ENCODE data around the gene GJC2.

GJC2 gene

DNA sequence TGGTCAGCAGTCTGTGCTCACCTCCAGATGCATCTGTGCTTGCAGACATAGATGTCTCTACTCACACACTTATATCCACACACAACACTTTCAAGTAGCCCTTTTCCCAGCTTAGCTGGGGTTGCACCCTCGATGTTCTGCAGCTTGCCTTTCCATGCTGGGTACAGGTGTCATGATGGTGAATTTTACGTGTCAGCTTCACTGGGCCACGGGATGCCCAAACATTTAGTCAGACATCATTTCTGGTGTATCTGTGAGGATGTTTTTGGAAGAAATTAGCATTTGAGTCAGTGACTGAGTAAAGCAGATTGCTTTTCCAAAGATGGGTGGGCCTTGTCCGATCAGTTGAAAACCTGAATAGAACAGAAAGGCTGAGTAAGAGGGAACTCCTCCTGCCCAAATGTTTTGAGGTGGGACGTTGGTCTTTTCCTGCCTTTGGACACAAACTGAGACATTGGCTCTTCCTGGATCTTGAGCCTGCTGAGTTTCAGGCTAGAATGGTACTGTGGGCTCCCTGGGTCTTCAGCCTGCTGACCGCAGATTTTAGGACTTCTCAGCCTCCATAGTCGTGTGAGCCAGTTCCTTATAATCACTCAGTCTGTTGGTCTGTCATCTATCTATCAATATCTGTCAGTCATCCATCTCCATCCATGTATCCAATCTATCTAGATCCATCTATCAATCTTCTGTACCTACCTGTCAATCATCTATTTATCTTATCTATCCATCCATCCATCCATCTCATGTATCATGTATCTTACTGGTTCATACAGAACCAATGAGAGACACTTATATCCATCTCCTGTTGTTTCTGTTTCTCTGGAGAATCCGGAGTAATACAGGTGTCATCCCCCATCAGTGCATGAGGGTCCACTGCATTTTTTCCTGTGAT lies 45.4 kb downstream of the GJC2 start:
- no peak for DNase-seq

DNA sequence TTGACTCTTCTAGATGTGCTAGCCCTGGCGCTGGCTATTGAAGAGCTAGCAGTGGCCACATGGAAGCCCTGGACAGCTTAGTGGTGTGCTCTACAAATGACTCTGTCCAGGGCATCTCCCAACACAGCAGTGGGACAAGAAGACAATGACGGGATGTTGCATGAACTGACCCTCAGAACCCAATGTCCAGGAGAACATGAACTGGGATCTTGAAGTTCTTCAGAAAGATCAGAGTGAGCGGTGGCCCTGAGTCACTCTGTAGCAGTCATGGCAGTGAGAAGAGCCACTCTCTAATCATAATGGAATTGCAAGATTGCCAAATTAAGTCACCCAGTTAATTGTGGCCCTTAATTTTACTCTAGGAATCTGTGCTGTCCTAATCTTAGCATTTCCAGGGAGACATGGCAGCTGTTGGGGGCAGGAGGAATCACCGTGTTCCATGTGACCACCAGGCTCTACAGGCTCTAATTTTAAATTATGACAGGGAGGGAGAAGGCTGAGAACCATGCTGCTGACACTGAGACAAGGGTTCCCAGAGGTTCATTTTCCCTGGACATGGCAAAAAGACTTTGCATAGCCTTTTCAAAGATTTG lies 47.9 kb downstream of the GJC2 start:
- DNase-seq = no peak

DNA sequence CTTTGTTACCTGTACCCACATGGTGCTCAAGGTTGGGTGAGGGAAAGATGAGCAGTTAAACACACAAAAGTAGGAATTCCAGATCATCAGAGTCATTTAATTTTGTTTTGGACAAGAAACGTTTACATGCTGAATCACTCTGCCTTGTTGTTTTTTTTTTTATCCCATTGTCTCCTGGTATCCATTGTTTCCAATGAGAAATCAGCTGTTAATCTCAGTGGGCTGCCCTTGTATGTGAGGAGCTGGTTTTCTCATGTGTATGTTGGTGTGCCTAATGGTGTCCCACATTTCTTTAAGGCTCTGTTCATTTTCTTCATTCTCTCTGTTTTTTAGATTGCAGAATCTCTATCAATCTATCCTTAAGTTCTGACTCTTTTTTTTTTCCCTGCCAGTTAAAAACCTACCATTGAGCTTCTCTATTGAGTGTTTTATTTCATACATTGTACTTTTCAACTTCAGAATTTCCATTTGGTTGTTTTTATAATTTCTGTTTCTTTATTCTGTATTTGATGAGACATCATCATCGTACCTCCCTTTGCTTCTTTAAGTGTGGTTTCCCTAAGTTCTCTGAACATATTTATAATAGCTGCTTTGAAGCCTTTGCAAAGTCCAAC lies 49.4 kb downstream of the GJC2 start:
- no peak for DNase-seq

DNA sequence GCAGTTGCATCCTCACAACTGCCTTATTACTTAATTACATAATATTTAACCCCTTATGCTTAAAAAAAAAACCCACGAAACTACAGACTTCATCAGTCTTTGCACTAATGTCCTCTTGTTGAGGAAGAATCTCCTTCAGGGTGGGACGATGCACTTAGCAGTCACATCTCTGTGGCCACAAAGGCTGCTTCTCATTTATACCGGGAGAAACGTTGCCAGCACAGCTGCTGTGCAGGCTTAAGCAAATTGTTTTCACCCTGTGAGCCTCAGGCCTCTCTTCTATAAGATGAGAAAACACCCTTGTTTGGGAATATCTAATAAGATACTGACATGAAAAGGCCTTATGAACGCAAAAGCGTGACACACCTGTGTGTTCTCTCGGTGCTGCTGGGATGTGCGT lies 55.2 kb downstream of the GJC2 start:
- DNase-seq = no peak

DNA sequence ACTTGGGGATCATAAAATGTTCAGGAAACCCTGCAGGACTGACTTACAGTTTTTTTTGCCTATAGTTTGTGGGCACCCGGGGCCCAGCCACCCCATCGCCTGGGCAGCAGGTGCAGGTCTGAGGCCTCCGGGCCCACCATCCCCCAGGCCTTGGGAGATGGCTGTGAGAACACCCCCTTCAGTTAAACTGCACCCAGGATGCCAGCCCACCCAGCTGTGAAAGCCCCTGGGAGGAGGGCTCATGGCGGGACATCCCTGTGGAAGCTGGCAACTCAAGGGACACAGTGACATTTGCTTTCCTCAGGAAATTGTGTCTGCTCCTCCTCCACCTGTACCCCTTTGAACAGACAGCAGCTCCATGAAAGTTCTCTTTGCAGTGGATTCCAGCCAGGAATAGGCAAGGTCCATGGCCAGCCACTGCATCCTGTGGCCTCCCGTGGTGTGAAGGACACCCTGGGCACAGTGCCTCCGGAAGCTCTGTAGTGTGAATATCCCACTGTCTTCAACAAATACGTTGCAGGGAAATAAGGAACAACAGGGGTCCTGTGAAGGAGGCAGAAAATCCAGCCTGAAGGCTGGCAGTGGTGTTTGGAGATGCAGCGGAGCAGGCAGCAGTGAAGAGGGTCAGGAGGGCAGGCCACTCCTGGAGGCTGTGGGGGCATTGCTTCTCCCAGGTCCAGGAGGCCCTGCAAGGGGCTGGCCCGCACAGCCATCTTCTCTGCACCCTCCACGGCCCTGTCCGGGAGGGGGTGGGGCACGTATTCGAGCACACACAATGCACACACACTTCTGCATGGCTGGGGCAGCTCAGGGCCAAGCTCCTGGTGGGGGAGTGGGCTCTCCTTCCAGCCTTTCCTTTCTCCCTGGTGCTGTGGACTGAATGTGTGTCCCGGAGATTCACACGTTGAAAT lies 56.1 kb downstream of the GJC2 start:
- no peak for DNase-seq

DNA sequence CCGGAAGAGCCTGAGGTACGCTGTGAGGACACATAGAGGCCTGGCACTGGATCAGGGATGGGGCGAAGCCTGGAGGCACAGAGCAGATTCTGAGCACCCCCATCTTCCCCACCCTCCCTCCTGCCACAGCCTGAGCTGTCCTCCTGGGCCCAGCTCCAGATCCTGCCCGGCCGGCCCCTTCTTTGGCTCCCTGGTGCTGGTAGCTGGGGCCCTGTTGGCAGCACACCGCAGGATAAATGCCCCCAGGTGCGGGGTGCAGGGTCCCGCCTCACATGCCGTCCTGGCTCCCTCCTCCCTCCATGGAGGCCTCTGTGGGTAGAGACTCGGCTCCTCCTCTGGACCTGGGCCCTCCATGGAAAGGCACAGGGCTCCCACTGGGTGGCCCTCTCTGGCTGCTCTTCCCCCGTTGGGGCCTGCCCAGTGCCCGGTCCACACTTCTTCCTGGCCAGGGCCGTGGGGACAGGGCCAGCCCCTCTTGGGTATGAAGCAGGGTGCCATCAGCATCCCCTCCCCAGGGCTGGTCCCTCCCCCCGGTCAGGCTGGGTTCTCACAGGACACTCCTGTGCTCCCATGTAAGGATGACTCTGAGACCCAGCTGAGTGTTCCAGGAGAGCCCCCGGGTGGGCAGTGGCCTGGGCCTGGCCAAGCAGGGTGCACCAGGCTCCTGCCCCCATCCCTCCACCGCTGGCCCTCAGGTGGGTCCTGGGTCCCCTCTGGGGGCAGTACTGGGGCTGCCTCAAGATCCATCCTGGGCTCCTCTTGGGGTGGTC lies 57.0 kb downstream of the GJC2 start:
- no peak for DNase-seq

DNA sequence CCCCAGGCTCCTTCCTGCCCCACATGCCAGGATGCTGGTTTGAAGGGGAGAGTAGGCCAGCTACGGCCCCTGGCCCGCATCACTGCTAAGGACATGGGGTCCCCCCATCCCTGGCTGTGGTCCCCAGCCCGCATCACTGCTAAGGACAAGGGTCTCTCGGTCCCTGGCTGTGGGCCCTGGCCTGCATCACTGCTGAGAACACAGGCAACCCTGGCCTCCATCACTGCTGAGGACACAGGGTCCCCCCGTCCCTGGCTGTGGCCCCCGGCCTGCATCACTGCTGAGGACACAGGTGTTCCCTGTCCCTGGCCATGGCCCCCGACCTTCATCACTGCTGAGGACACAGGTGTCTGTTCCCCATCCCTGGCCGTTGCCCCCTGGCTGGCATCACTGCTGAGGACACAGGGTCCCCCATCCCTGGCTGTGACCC lies 57.7 kb downstream of the GJC2 start:
- DNase-seq = no peak

DNA sequence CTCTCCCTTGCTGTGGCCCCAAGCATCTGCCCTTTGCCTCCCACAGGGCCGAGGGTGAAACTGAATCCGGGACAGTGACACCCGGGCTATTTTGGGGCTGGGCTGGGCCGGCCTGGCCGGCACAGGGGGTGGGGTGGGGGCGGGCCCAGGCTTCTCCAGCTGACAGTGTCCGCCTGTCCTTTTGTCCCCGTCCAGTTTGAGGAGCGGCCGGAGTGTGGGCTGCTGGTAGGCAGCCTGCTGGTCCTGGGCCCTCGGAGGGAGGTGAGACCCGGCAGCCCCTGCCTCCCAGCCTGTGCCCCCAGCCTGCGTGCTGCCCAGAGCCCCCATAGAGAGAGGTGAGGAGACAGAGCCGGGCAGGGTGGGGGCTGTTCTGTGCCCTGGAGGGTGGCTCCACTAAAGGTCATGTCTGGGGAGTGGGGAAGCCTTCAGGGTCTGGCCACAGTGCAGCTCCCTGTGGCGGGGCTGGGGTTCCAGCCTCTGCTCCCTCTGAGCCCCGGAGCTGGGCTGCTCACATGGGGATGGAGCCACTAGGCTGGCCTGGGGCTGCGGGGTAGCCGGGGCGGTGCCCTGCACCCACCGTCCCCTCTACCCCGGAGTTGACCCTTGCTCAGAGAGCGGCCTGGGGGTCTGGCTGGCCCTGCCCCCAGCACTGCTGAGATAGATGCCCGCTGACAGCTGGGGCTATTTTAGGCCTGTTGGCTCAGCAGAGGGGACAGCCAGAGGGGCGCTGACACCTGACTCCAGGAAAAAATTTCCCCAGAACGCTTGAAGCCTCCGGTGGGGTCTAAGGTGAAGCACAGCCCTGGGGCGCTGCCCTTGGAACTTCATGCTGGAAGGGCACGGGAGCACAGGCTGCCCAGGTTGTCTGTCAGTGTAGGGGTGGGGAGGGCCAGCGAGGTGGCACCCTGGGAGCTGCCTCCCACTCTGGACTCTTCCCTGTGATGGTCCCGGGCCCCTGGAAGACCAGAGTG lies 58.4 kb downstream of the GJC2 start, which contains the start of gene OBSCN:
Gene OBSCN, plus strand, starts transcription at position 194 of the 971 bp plus-strand sequence. CDS start 3,740 bp downstream, outside the sequence.
- DNase-seq = no peak

DNA sequence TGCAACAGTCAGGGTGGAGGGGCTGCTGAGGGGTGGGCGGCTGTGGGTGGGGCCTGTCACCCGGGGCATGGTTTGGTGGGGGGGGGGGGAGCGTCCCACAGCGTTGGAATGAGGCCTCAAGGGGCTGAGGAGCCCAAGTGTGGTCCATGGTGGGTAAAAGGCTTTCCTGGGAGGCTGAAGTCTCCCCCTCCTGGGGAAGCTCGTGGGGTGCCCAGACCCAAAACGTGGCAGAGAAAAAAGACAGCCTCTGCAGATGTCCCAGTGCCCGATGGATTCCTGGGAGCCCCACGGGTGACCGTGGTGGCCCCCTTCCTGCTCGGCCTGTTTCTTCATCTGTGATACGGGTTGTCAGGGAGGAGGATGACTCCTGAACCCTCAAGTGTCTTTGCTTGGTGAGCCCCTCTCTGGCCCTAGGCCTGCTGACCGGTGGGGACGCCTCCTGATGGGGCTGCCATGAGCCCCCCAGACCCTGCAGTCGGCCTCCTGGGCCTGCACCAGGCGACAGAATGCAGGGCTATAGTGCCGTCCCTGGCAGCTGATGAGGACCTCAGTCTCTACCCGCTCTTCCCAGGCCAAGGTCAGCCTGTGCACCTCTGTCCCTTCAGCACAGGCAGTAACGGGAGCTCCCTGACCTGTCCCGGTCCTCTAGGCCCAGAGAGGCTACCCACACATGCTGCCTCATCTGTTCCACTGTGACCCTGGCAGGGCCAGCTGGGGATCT lies 59.3 kb downstream of the GJC2 start:
- no peak for DNase-seq
